Measurements from ENCODE around the gene KIF20A. TPM values are rescaled to one million over a fixed set of nuclear protein-coding genes. Genes with fewer than 3 reads are reported as not detected.

The KIF20A gene
- total RNA-seq, 1 experiment from 2014 or later, result 67.1 TPM

GRCh38 chr5:138223532-138223931 lies 44.6 kb downstream of the KIF20A start:
- no peak overlapping the region for H3K4ac ChIP-seq (ENCODE audit: low read depth, low read length)
- no peak overlapping the region for H4K8ac ChIP-seq (replicated peaks; ENCODE audit: insufficient read length, low read depth, low read length)
- H2BK5ac ChIP-seq (ENCODE audit: insufficient read length, low read length), result no peak overlapping the region
- H2BK15ac ChIP-seq (ENCODE audit: low read depth, low read length), result no peak overlapping the region
- Mint-ChIP-seq H3K4me3 (no peak overlapping the region), H3K36me3 (ENCODE audit: insufficient read depth in 1 of 3, low read depth in 3 of 3) (peaks cover 0 to 3% (median 2%) of the 10 kb centered on the region in 3 experiments; a peak in 2 of 7 replicates), H3K9me3 (peaks cover 13 to 19% of the 10 kb centered on the region in 2 experiments), H3K27me3 (ENCODE audit: low read depth) (peaks cover 6% of the 10 kb centered on the region), H3K27ac (no peak overlapping the region), H3K4me1 (peaks cover 3 to 4% of the 10 kb centered on the region in 2 experiments)
- H2BK12ac ChIP-seq (ENCODE audit: insufficient read length, low read depth, low read length), result no peak overlapping the region
- H3K23ac ChIP-seq (ENCODE audit: insufficient read length, low read depth, low read length), result no peak overlapping the region
- H2BK20ac ChIP-seq (ENCODE audit: low read depth, low read length, poor library complexity, severe bottlenecking), result no peak overlapping the region
- H3K79me1 ChIP-seq (ENCODE audit: insufficient read depth, low read depth, low read length, poor library complexity, severe bottlenecking), result no peaks in the 10 kb centered on the region
- H3K9me3 ChIP-seq (ENCODE audit: control insufficient read depth, low read depth, low read length), result no peaks in the 10 kb centered on the region
- no peaks in the 10 kb centered on the region for H3K27me3 ChIP-seq (ENCODE audit: insufficient read depth, low read length)
- H3K4me1 ChIP-seq (ENCODE audit: insufficient read depth, low read length), result no peaks in the 10 kb centered on the region
- H3T11ph ChIP-seq (ENCODE audit: low read length), result no peak overlapping the region
- no peaks in the 10 kb centered on the region for H3K79me2 ChIP-seq (ENCODE audit: insufficient read depth, low read length)
- no peak overlapping the region for H3K14ac ChIP-seq (ENCODE audit: insufficient read depth, low read length)
- DNase-seq, result no peak
- no peak overlapping the region for H3K18ac ChIP-seq (ENCODE audit: insufficient read length, low read depth, low read length)
- TF ChIP-seq CTCF (conservative IDR thresholded peaks at IDR 0.05), result no peak
- H2AK5ac ChIP-seq (ENCODE audit: insufficient read length, low read length), result no peak overlapping the region
- no peaks in the 10 kb centered on the region for H4K20me1 ChIP-seq (ENCODE audit: control insufficient read depth, insufficient read depth, insufficient read length)
- H3K56ac ChIP-seq (ENCODE audit: insufficient read length, low read depth, low read length), result no peak overlapping the region
- no peak overlapping the region for H4K91ac ChIP-seq (ENCODE audit: insufficient read length, low read depth, low read length)
- H3K4me2 ChIP-seq (ENCODE audit: insufficient read depth, insufficient read length, low read length), result no peak overlapping the region
- H4K5ac ChIP-seq (ENCODE audit: insufficient read length, low read depth, low read length), result no peak overlapping the region
- H3K23me2 ChIP-seq (ENCODE audit: insufficient read length, low read depth, low read length, poor library complexity, severe bottlenecking), result no peaks in the 10 kb centered on the region
- no CpG with 5 or more reads among the region's 1 CpG for WGBS (ENCODE audit: extremely low coverage, insufficient read length, low lambda C conversion rate)
- H3K9ac ChIP-seq (ENCODE audit: extremely low read depth, insufficient read length, low read length), result no peak overlapping the region
- no peak overlapping the region for H3K27ac ChIP-seq (ENCODE audit: insufficient read length, low read depth, low read length)
- H2AFZ ChIP-seq (ENCODE audit: low read length), result no peak overlapping the region
- H2BK120ac ChIP-seq (ENCODE audit: low read depth, low read length, poor library complexity, severe bottlenecking), result no peak overlapping the region

Data from H9 (cell line).